ENCODE measurements around the gene PIP5KL1. TPM values are rescaled to one million over a fixed set of nuclear protein-coding genes. Genes with fewer than 3 reads are reported as not detected.

PIP5KL1 gene
- polyA plus RNA-seq, 1 donor from 2014 or later: 3.4 TPM

DNA sequence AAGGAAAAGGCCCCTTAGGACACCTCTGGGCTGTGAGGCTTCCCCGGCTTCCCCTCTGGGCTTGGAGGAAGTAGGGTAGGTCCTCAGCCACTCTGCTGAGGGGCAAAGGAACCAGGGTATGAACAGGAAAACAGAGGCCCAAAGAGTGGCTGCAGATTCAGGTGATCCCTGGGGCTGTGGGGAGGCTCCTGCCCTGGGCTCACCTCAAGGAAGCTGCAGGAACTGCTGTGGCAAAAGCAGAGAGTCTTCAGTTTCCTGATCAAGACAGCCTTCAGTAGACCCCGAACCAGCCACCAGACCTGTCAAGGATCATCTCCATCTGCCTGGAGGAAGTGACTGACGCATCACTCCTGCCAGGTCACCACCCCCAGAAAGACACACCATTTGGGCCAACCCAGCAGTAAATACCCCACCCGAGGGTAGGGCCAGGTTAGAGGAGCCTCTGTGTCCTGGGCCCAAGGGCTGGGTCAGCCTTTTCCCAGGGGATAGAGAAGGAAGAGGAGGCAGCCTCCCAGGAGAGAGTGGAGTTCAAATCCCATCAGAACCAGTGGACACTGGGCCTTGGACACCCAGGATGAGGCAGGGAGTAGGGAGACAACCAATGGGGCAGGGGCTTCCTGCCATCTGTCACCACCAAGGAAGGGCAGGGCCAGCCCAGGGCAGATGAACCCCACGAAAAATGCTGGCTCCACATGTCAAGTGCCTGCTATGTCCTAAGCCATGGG is 25.4 kb downstream of the PIP5KL1 start:
- no peaks in the 10 kb centered on the region for H3K36me3 ChIP-seq (ENCODE audit: insufficient read depth, low read length)
- no peaks in the 10 kb centered on the region for H3K9me3 ChIP-seq (ENCODE audit: low read length)
- H3K9me2 ChIP-seq (ENCODE audit: insufficient read depth, low read length): no peaks in the 10 kb centered on the region
- H4K20me1 ChIP-seq (ENCODE audit: insufficient read depth): no peaks in the 10 kb centered on the region
- no peaks in the 10 kb centered on the region for H3F3A ChIP-seq (ENCODE audit: insufficient read depth, low read length, poor library complexity, severe bottlenecking)
- H3K27ac ChIP-seq (ENCODE audit: low read length): no peak overlapping the region
- TF ChIP-seq, protein P1, sequence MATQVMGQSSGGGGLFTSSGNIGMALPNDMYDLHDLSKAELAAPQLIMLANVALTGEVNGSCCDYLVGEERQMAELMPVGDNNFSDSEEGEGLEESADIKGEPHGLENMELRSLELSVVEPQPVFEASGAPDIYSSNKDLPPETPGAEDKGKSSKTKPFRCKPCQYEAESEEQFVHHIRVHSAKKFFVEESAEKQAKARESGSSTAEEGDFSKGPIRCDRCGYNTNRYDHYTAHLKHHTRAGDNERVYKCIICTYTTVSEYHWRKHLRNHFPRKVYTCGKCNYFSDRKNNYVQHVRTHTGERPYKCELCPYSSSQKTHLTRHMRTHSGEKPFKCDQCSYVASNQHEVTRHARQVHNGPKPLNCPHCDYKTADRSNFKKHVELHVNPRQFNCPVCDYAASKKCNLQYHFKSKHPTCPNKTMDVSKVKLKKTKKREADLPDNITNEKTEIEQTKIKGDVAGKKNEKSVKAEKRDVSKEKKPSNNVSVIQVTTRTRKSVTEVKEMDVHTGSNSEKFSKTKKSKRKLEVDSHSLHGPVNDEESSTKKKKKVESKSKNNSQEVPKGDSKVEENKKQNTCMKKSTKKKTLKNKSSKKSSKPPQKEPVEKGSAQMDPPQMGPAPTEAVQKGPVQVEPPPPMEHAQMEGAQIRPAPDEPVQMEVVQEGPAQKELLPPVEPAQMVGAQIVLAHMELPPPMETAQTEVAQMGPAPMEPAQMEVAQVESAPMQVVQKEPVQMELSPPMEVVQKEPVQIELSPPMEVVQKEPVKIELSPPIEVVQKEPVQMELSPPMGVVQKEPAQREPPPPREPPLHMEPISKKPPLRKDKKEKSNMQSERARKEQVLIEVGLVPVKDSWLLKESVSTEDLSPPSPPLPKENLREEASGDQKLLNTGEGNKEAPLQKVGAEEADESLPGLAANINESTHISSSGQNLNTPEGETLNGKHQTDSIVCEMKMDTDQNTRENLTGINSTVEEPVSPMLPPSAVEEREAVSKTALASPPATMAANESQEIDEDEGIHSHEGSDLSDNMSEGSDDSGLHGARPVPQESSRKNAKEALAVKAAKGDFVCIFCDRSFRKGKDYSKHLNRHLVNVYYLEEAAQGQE (IDR thresholded peaks at IDR 0.05; ENCODE audit: borderline replicate concordance): no peak
- no peak for TF ChIP-seq MXI1 (conservative IDR thresholded peaks at IDR 0.05; ENCODE audit: poor library complexity, severe bottlenecking)
- no peak for TF ChIP-seq POLR2AphosphoS5 (IDR thresholded peaks at IDR 0.05)
- no peak for TF ChIP-seq EZH2 (IDR thresholded peaks at IDR 0.05; ENCODE audit: borderline replicate concordance, insufficient read depth, low read length, poor library complexity, severe bottlenecking)
- no peak for TF ChIP-seq SMC3 (conservative IDR thresholded peaks at IDR 0.05; ENCODE audit: poor library complexity)
- TF ChIP-seq, protein P2, sequence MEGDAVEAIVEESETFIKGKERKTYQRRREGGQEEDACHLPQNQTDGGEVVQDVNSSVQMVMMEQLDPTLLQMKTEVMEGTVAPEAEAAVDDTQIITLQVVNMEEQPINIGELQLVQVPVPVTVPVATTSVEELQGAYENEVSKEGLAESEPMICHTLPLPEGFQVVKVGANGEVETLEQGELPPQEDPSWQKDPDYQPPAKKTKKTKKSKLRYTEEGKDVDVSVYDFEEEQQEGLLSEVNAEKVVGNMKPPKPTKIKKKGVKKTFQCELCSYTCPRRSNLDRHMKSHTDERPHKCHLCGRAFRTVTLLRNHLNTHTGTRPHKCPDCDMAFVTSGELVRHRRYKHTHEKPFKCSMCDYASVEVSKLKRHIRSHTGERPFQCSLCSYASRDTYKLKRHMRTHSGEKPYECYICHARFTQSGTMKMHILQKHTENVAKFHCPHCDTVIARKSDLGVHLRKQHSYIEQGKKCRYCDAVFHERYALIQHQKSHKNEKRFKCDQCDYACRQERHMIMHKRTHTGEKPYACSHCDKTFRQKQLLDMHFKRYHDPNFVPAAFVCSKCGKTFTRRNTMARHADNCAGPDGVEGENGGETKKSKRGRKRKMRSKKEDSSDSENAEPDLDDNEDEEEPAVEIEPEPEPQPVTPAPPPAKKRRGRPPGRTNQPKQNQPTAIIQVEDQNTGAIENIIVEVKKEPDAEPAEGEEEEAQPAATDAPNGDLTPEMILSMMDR (IDR thresholded peaks at IDR 0.05; ENCODE audit: poor library complexity, severe bottlenecking): no peak
- H3K9ac ChIP-seq (ENCODE audit: low read length): no peak overlapping the region
- no peak overlapping the region for H2AFZ ChIP-seq (ENCODE audit: low read depth, low read length)
- H3K4me3 ChIP-seq (ENCODE audit: low read length): no peak overlapping the region
- H3K27me3 ChIP-seq (ENCODE audit: insufficient read depth, low read depth, low read length): no peaks in the 10 kb centered on the region
- no peaks in the 10 kb centered on the region for H3K79me2 ChIP-seq (replicated peaks; ENCODE audit: insufficient read depth, low read length)
- H3K4me2 ChIP-seq (ENCODE audit: low read length): no peak overlapping the region

DNA sequence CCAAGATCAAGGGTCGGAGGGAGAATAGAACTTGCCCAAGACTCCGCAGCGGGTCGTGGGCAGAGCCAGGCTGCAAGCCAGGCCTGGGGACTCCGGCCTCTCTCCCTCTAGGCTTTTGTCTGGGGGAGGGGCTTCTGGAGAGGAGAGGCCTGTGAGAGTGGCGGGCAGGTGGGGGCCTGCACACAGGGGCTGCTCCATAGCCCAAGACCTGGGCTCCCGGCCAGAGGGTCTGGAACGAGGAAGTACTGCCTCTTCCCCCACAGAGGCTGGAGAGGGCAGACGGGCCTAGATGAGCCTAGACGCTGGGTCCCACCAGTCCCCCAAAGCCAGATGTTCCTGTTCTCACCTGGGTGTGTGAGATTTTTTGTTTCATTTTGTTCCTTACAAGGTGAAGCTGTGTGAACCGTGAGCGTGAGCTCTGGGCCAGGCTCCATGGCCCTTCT is 26.0 kb downstream of the PIP5KL1 start:
- TF ChIP-seq SMC3 (conservative IDR thresholded peaks at IDR 0.05; ENCODE audit: poor library complexity) (no peak), MXI1 (conservative IDR thresholded peaks at IDR 0.05; ENCODE audit: poor library complexity, severe bottlenecking) (no peak), POLR2AphosphoS5 (IDR thresholded peaks at IDR 0.05) (no peak), RAD21 (conservative IDR thresholded peaks at IDR 0.05) (no peak)
- TF ChIP-seq, protein P1 (IDR thresholded peaks at IDR 0.05; ENCODE audit: borderline replicate concordance): no peak
- TF ChIP-seq, protein P2 (IDR thresholded peaks at IDR 0.05; ENCODE audit: poor library complexity, severe bottlenecking): no peak
- Histone ChIP-seq H3K4me3 (ENCODE audit: low read length) (no peak overlapping the region), H3F3A (ENCODE audit: insufficient read depth, low read length, poor library complexity, severe bottlenecking) (no peaks in the 10 kb centered on the region), H2AFZ (ENCODE audit: low read depth, low read length) (no peak overlapping the region), H3K9me3 (ENCODE audit: low read length) (no peaks in the 10 kb centered on the region), H3K4me2 (ENCODE audit: low read length) (no peak overlapping the region), H3K27me3 (ENCODE audit: insufficient read depth, low read depth, low read length) (no peaks in the 10 kb centered on the region), H4K20me1 (ENCODE audit: insufficient read depth) (no peaks in the 10 kb centered on the region), H3K9ac (ENCODE audit: low read length) (no peak overlapping the region), H3K27ac (ENCODE audit: low read length) (no peak overlapping the region), H3K9me2 (ENCODE audit: insufficient read depth, low read length) (no peaks in the 10 kb centered on the region), H3K36me3 (ENCODE audit: insufficient read depth, low read length) (no peaks in the 10 kb centered on the region), H3K79me2 (replicated peaks; ENCODE audit: insufficient read depth, low read length) (no peaks in the 10 kb centered on the region)

Data from neural cell (in vitro differentiated cells).